Activated CD8-positive, alpha-beta T cell treated with anti-CD3 and anti-CD28 coated beads for 36 hours (primary cell): ENCODE results near the gene ZBP1. TPM values are rescaled to one million over a fixed set of nuclear protein-coding genes. Genes with fewer than 3 reads are reported as not detected.

Experiments used
- ATAC-seq: fragments of 200-7000 bp; cut with Tn5 transposase; one replicate; pipeline ENCODE4 v1.10.0; 2021; ENCODE audit warnings: mild to moderate bottlenecking, moderate library complexity
- CTCF ChIA-PET: fragments of 350-600 bp; sonication (Branson Sonifier 250); formaldehyde crosslinking; loops from one replicate; lab custom pipeline; 2021; ENCODE audit warnings: antibody characterized with exemption; lab: Charles Lee
- POLR2A ChIA-PET: fragments of 350-600 bp; sonication (Branson Sonifier 250); formaldehyde crosslinking; loops from one replicate; lab custom pipeline; 2021; ENCODE audit warnings: antibody characterized with exemption; lab: Charles Lee
- DNase-seq: peaks from one replicate; pipeline ENCODE4 v3.0.0-alpha.2; 2020
- H3K27ac Mint-ChIP-seq: one replicate; pipeline ENCODE4 v1.8.0; 2021; ENCODE audit warnings: mild to moderate bottlenecking, mixed read lengths
- H3K27me3 Mint-ChIP-seq: one replicate; pipeline ENCODE4 v1.8.0; 2021; ENCODE audit warnings: mixed read lengths
- H3K36me3 Mint-ChIP-seq: one replicate; pipeline ENCODE4 v1.8.0; 2021; ENCODE audit warnings: low read depth, mixed read lengths
- H3K4me1 Mint-ChIP-seq: one replicate; pipeline ENCODE4 v1.8.0; 2021; ENCODE audit warnings: low read depth, mixed read lengths
- H3K4me3 Mint-ChIP-seq: one replicate; pipeline ENCODE4 v1.8.0; 2021; ENCODE audit warnings: mild to moderate bottlenecking, moderate library complexity, mixed read lengths
- H3K9me3 Mint-ChIP-seq: one replicate; pipeline ENCODE4 v1.8.0; 2021; ENCODE audit warnings: mixed read lengths
- CTCF ChIP-seq: fragments of 200-600 bp; IDR thresholded peaks from one replicate; pipeline ENCODE4 v1.8.0; 2022; ENCODE audit warnings: antibody characterized with exemption, mild to moderate bottlenecking
- intact Hi-C: fragments of 100-400 bp; cut with micrococcal nuclease; formaldehyde crosslinking; loops from one replicate; pipeline ENCODE4 v1.10.0; 2022
- total RNA-seq, 2 experiments: library from RNA; stranded (reverse); gene quantifications; one replicate each; pipeline ENCODE4 v1.2.3, GENCODE V29; 2021

The ZBP1 gene
- total RNA-seq, 2 experiments from 2014 or later = 0.11 to 0.56 TPM

- no peak for TF ChIP-seq CTCF
- POLR2A ChIA-PET = no interaction called here
- peaks cover 27% of the 10 kb centered on the region for H3K4me1 Mint-ChIP-seq
- H3K9me3 Mint-ChIP-seq = no peaks in the 10 kb centered on the region
- no peak for ATAC-seq
- intact Hi-C loops = no loop called here
- DNase-seq = no peak
- no peak overlapping the region for H3K27ac Mint-ChIP-seq
- H3K4me3 Mint-ChIP-seq = no peak overlapping the region
- H3K36me3 Mint-ChIP-seq = no peaks in the 10 kb centered on the region
- no peaks in the 10 kb centered on the region for H3K27me3 Mint-ChIP-seq
- CTCF ChIA-PET = no interaction called here
Measured at GRCh38 chr20:57663681-57664451, 43.6 kb upstream of the ZBP1 start.

GRCh38 chr20:57663241-57663640 is 43.0 kb upstream of the ZBP1 start:
- Mint-ChIP-seq H3K36me3 (no peaks in the 10 kb centered on the region), H3K4me3 (no peak overlapping the region), H3K9me3 (no peaks in the 10 kb centered on the region), H3K27ac (no peak overlapping the region), H3K4me1 (peaks cover 25% of the 10 kb centered on the region), H3K27me3 (no peaks in the 10 kb centered on the region)
- intact Hi-C loops = no loop called here
- DNase-seq (no peak), ATAC-seq (no peak)
- ChIA-PET POLR2A (no interaction called here), CTCF (no interaction called here)
- TF ChIP-seq CTCF = no peak

GRCh38 chr20:57662456-57663240 is 42.4 kb upstream of the ZBP1 start:
- ATAC-seq (no peak), DNase-seq (no peak)
- H3K27ac Mint-ChIP-seq = no peak overlapping the region
- H3K27me3 Mint-ChIP-seq = no peaks in the 10 kb centered on the region
- no peaks in the 10 kb centered on the region for H3K9me3 Mint-ChIP-seq
- no peak for TF ChIP-seq CTCF
- peaks cover 27% of the 10 kb centered on the region for H3K4me1 Mint-ChIP-seq
- intact Hi-C loops = no loop called here
- no peak overlapping the region for H3K4me3 Mint-ChIP-seq
- peaks cover 2% of the 10 kb centered on the region for H3K36me3 Mint-ChIP-seq
- ChIA-PET POLR2A (no interaction called here), CTCF (no interaction called here)

- DNase-seq = no peak
- no peaks in the 10 kb centered on the region for H3K9me3 Mint-ChIP-seq
- TF ChIP-seq CTCF = no peak
- H3K27ac Mint-ChIP-seq = no peak overlapping the region
- ChIA-PET POLR2A (no interaction called here), CTCF (no interaction called here)
- intact Hi-C loops = no loop called here
- H3K4me1 Mint-ChIP-seq = peaks cover 32% of the 10 kb centered on the region
- no peak for ATAC-seq
- no peak overlapping the region for H3K4me3 Mint-ChIP-seq
- H3K36me3 Mint-ChIP-seq = peaks cover 2% of the 10 kb centered on the region
- no peaks in the 10 kb centered on the region for H3K27me3 Mint-ChIP-seq
Measured at GRCh38 chr20:57661746-57662455, 41.7 kb upstream of the ZBP1 start.
